GM12864 (cell line): ENCODE measurements around the gene SEMA3A.
"Not testable (repeated sequence)": the region's sequence is repeated elsewhere in the genome, so short reads cannot be mapped to it uniquely, and the experiment has no call there.

ENCODE experiments used
- DNase-seq: peaks from one replicate; pipeline ENCODE4 v3.0.0-alpha.2; 2011; ENCODE audit warnings: low read depth
- H3K4me3 ChIP-seq: 2 replicates; pipeline ENCODE4 v1.5.1; 2011; ENCODE audit warnings: mild to moderate bottlenecking, low read depth, low read length, control low read depth
- CTCF ChIP-seq: IDR thresholded peaks from 2 replicates; pipeline ENCODE4 v1.5.1; 2011; ENCODE audit warnings: low read depth, mild to moderate bottlenecking, moderate library complexity, low read length, control low read depth, inconsistent platforms; ENCODE audit errors: missing control alignments

SEMA3A gene

GRCh38 chr7:84161398-84161797 lies 33.2 kb downstream of the SEMA3A start:
- H3K4me3 ChIP-seq = no peak overlapping the region
- DNase-seq = no peak
- TF ChIP-seq CTCF = no peak

GRCh38 chr7:84159435-84159834 lies 35.2 kb downstream of the SEMA3A start:
- H3K4me3 ChIP-seq = no peak overlapping the region
- no peak for TF ChIP-seq CTCF
- no peak for DNase-seq

- DNase-seq = no peak
- no peak overlapping the region for H3K4me3 ChIP-seq
- no peak for TF ChIP-seq CTCF
Observed at GRCh38 chr7:84157171-84157570, 37.4 kb downstream of the SEMA3A start.

- TF ChIP-seq CTCF = no peak
- no peak for DNase-seq
- no peak overlapping the region for H3K4me3 ChIP-seq
Observed at GRCh38 chr7:84154991-84155781, 39.4 kb downstream of the SEMA3A start.

GRCh38 chr7:84152995-84153394 lies 41.6 kb downstream of the SEMA3A start:
- TF ChIP-seq CTCF = no peak
- no peak for DNase-seq
- H3K4me3 ChIP-seq = no peak overlapping the region

GRCh38 chr7:84150370-84150769 lies 44.2 kb downstream of the SEMA3A start:
- DNase-seq, H3K4me3 ChIP-seq: not testable (repeated sequence)

GRCh38 chr7:84149573-84149972 lies 45.0 kb downstream of the SEMA3A start:
- TF ChIP-seq CTCF = no peak
- DNase-seq = no peak
- no peak overlapping the region for H3K4me3 ChIP-seq

GRCh38 chr7:84145892-84146291 lies 48.7 kb downstream of the SEMA3A start:
- H3K4me3 ChIP-seq = no peak overlapping the region
- DNase-seq = no peak
- TF ChIP-seq CTCF = no peak
